GM19025 (cell line): ENCODE measurements around the gene NPHS1.
"Not testable (repeated sequence)": the region's sequence is repeated elsewhere in the genome, so short reads cannot be mapped to it uniquely, and the experiment has no call there.

ENCODE experiments used
- ATAC-seq: cut with Tn5 transposase; IDR thresholded peaks from one replicate; pipeline ENCODE4 v1.9.1; 2021; ENCODE audit warnings: mild to moderate bottlenecking, low read depth, moderate library complexity; ENCODE audit not compliant: unreplicated experiment

Gene NPHS1

DNA sequence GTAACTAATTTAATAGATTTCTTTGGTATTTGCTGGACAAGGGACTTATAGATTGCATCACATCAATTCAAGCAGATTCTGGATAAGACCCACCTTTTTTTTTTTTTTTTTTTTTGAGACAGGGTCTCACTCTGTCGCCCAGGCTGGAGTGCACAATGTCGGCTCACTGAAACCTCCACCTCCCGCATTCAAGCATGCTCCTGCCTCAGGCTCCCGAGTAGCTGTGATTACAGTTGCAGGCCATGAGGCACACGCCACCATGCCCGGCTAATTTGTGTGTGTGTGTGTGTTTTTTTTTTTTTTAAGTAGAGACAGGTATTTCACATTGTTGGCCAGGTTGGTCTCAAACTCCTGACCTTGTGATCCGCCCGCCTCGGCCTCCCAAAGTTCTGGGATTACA is 35.5 kb downstream of the NPHS1 start:
- no peak for ATAC-seq

DNA sequence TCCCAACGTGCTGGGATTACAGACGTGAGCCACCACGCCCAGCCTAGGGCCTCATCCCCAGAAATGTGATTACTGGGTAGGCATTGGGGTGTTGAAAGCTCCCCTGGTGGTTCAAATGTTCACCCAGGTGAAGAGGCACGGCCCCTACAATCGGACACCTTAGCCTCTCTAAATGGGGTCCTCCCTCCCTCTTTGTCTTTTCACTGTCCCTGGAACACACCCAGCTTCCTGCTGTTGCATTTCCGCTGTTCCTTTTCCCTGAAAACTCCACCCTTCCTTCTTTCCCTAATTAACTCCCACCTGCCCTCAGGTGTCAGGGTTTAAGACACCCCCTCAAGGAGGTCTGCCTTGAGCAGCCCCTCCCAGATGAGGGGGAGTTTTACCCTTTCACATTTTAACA is 36.0 kb downstream of the NPHS1 start:
- ATAC-seq = no peak

DNA sequence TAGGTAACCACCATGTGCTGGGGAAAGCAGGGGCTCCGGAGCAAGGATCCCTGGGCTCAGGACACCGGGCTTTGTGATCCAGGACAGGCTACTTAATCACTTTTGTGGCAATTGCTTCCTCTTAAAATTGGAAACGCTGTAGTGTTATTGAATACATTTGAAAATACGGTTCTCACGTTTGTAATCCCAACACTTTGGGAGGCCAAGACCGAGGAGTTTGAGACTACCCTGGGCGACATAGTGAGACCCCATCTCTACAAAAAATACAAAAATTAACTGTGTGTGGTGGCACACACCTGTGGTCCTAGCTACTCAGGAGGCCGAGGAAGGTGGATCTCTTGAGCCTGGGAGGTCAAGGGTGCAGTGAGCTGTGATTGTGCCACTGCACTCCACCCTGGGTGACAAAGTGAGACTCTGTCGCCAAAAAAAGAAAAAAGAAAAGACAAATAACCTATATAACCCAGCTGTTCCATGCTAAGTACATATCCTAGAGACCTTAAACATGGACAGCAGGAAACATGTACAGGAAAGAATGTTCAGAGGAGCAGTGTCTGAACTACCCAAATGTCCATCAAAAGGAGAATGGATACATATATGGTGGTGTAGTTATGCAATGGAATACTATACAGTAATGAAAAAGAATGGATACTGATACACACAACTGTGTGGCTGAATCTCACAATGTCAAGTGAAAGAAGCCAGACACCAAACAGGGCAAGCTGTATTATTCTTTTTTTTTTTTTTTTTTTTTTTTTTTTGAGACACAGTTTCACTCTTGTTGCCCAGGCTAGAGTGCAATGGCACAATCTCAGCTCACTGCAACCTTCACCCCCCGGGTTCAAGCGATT is 39.0 kb downstream of the NPHS1 start:
- no peak for ATAC-seq

DNA sequence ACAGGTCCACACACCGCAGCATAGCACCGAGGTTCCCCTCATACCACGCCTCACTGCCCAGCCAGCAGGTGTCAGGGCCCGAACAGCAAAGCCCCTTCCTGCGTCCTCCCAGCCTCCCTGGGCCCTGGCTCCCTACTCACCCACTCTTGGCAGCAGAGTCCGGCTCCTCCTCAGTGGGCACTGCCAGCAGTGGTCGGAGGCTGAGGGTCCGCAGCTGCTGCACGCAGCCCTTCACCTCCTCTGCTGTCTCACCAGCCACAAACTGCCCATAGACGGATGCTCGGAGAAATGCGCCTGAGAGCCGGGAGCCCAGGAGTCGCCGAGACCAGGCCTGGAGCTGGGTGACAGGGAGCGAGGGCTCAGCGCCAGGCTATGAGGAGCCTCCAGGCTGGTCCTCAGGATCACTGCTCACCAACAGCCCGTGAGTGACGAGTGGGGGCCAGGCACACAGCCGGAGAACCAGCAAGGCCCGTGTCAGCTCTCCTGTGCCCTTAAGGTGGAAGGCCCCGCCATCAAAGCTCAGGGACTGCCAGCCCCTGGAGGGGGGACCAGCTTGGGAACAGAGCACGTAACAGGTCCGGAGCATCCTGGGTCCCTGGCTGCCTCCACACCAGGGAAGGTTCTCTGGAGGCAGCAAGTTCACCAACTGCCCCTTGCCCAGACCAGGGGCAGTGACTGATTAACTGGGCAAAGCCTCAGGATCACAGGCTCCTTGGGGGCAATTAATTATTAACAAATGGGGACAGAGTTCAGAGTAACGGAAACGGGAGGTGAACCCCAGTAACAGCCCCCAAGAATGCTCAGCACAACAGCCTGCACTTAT is 39.9 kb downstream of the NPHS1 start, which contains the start of gene PRODH2:
PRODH2 (minus strand) TSS at position 626 of the 823 bp plus-strand sequence; CDS start at position 586, 40 bp downstream.
- ATAC-seq = no peak

GRCh38 chr19:35811317-35812219 is 40.7 kb downstream of the NPHS1 start:
- ATAC-seq = no peak

GRCh38 chr19:35807633-35808032 is 44.7 kb downstream of the NPHS1 start:
- ATAC-seq = no peak

DNA sequence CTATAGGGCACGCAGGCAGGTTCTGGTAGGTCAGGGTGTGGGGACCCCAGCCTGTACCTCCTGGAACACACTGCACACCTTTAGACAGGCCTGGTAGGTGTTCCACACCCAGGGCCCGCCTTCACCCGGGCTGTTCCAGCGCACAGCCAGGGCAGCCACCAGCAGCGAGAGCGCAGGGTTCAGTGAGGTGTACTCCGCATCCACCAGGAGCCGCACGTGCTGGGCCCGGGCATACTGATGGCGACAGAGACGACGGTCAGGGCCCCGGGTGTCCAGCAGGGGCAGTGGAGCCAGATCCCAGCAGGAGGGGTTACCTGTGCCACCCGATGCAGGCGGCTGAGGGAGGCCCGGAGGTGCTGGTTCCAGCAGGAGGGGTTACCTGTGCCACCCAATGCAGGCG is 45.7 kb downstream of the NPHS1 start:
- ATAC-seq = no peak

GRCh38 chr19:35805526-35806102 is 46.7 kb downstream of the NPHS1 start:
- ATAC-seq = no peak

- no peak for ATAC-seq
Observed at GRCh38 chr19:35801828-35802227, 50.5 kb downstream of the NPHS1 start.

- ATAC-seq = no peak
Observed at GRCh38 chr19:35797663-35798062, 54.6 kb downstream of the NPHS1 start.

- no peak for ATAC-seq
Observed at GRCh38 chr19:35796645-35797542, 55.4 kb downstream of the NPHS1 start.

- ATAC-seq = not testable (repeated sequence)
Observed at GRCh38 chr19:35795564-35795963, 56.7 kb downstream of the NPHS1 start.

DNA sequence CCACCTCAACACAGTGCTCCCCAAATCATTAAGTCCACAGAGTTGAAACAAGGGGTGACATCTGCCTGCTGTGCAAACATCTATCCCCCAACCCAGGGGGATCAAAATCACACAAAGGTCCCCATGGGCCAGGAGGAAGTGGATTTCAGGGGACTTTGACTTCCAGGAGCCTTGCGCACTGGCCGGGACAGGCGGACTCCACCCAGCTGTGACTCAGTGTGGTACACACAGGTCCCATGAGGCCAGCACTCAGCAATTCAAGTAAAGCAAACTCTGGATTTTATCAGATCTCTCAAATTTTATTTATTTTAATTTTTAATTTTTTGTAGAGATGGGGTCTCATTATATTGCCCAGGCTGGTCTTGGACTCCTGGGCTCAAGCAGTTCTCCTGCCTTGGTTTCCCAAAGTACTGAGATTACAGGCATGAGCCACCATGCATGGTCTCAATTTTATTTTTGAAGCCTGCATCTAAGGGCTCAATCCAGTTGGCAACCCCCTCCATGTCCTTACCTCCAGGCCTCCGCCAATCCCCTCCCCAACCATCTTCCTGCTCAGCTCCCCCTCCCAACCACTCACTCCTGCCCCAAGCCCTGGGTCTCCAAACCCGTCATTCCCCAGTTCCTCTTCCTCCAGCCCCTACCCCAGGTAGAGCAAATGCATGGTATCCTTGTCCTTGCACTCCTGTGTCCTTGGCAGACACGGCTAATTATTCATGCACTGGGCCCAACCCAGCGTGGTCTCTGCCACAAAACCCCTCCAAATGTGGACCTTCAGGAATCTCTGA is 58.7 kb downstream of the NPHS1 start:
- ATAC-seq = no peak

- no peak for ATAC-seq
Observed at GRCh38 chr19:35792888-35793287, 59.4 kb downstream of the NPHS1 start.

DNA sequence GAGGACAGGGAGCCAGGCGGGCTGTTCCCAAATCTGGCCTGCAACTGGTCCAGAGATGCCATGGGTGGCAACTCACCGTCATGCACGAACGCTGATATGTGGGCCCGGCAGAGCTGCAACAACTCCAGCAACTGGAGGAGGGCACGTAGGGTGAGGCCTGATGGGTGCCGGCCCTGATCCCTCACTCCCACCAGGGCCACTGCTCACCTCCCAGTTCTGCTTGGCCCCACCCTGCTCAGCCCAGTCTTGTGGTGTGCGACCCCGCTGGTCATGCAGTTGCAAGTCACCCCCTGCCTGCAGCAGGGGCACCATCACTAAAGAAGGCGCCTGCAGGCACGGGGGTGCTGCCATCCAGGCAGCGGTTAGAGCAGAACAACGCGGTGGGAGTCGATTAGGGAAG is 60.0 kb downstream of the NPHS1 start:
- ATAC-seq = no peak

GRCh38 chr19:35791814-35792279 is 60.5 kb downstream of the NPHS1 start:
- no peak for ATAC-seq

GRCh38 chr19:35790981-35791813 is 61.1 kb downstream of the NPHS1 start:
- no peak for ATAC-seq
